Esophagus muscularis mucosa (tissue), 4 donors: ENCODE results near the gene WNT10A. TPM values are rescaled to one million over a fixed set of nuclear protein-coding genes. Genes with fewer than 3 reads are reported as not detected.

Experiments used
- DNase-seq: peaks from one replicate; pipeline ENCODE4 v3.0.0-alpha.2; 2017; ENCODE audit errors: extremely low spot score
- H3K27ac ChIP-seq, 4 donors: fragments of 200-600 bp; sonication (generic); replicated peaks in 1 of 4; 1 replicate in 3 of 4; 2 replicates in 1 of 4; pipeline ENCODE4 v1.5.1; 2016 to 2019; ENCODE audit warnings: mild to moderate bottlenecking in 1 of 4
- H3K27me3 ChIP-seq, 4 donors: fragments of 200-600 bp; sonication (generic); one replicate each; pipeline versions ENCODE4 v1.5.1 to v1.6.0; 2016 to 2019
- H3K36me3 ChIP-seq, 4 donors: fragments of 200-600 bp; sonication (generic); one replicate each; pipeline ENCODE4 v1.5.1; 2016 to 2019
- H3K4me1 ChIP-seq, 4 donors: fragments of 200-600 bp; sonication (generic); one replicate each; pipeline ENCODE4 v1.5.1; 2016 to 2019
- H3K4me3 ChIP-seq, 4 donors: fragments of 200-600 bp; sonication (generic); 1 replicate in 2 of 4; 2 replicates in 2 of 4; pipeline ENCODE4 v1.5.1; 2016 to 2019; ENCODE audit warnings: mild to moderate bottlenecking in 4 of 4, moderate library complexity in 1 of 4
- H3K9me3 ChIP-seq, 4 donors: fragments of 200-600 bp; sonication (generic); 1 replicate in 3 of 4; 2 replicates in 1 of 4; pipeline ENCODE4 v1.5.1; 2016 to 2019
- CTCF ChIP-seq, 3 experiments: fragments of 200-600 bp in 2 of 3; fragments of 450-650 bp in 1 of 3; sonication (generic) in 2 of 3; IDR thresholded peaks; one replicate each; pipeline ENCODE4 v1.5.1; 2017 to 2019; ENCODE audit warnings: antibody characterized with exemption in 3 of 3, mild to moderate bottlenecking in 2 of 3, moderate library complexity in 1 of 3
- EP300 ChIP-seq: sonication (generic); formaldehyde crosslinking; IDR thresholded peaks from one replicate; pipeline ENCODE4 v1.6.1; 2017; ENCODE audit warnings: antibody characterized with exemption
- POLR2A ChIP-seq: fragments of 450-650 bp; IDR thresholded peaks from one replicate; pipeline ENCODE4 v1.6.1; 2017; ENCODE audit warnings: antibody characterized with exemption, moderate library complexity, mild to moderate bottlenecking, low read depth
- POLR2AphosphoS5 ChIP-seq, 2 donors: sonication (generic); formaldehyde crosslinking; IDR thresholded peaks; one replicate each; pipeline ENCODE4 v1.6.1; 2017; ENCODE audit warnings: antibody characterized with exemption in 2 of 2
- WGBS: methylation state at CpG from one replicate; pipeline ENCODE4 v1.1.5; 2018; 5-methylcytosine and 5-hydroxymethylcytosine counted together
- intact Hi-C: fragments of 100-400 bp; cut with DNase I; formaldehyde crosslinking; loops from one replicate; pipeline ENCODE4 v1.15.1; 2023
- total RNA-seq, 4 donors: library from RNA; depleted of rRNA; stranded (reverse); fragments of >200 nt; gene quantifications; one replicate each; pipeline versions ENCODE4 v1.1.0 to v1.2.1, GENCODE V29; 2016

WNT10A gene
- total RNA-seq, 4 donors from 2014 or later, result 0.17 TPM; not detected in 3

GRCh38 chr2:218880859-218881594 is 375 bp downstream of the WNT10A start:
- intact Hi-C loops, result no loop called here
- peak overlapping the region; percentile 21 to 51 (median 36) for H3K4me3 ChIP-seq
- H3K27me3 ChIP-seq, result peaks cover 0 to 93% (median 50%) of the 10 kb centered on the region in 4 donors
- TF ChIP-seq CTCF (IDR thresholded peaks at IDR 0.05) (no peak), POLR2AphosphoS5 (IDR thresholded peaks at IDR 0.05) (no peak), EP300 (no peak), POLR2A (no peak)
- 53% methylated on average over 1 of the region's 24 CpGs for WGBS
- no peaks in the 10 kb centered on the region for H3K9me3 ChIP-seq
- peaks cover 19 to 40% (median 32%) of the 10 kb centered on the region in 4 donors for H3K4me1 ChIP-seq
- H3K36me3 ChIP-seq, result no peaks in the 10 kb centered on the region
- DNase-seq, result no peak
- no peak overlapping the region for H3K27ac ChIP-seq

- intact Hi-C loops, result no loop called here
- Histone ChIP-seq H3K27ac (no peak overlapping the region), H3K9me3 (no peaks in the 10 kb centered on the region), H3K27me3 (peaks cover 0 to 92% (median 47%) of the 10 kb centered on the region in 4 donors), H3K36me3 (no peaks in the 10 kb centered on the region), H3K4me3 (no peak overlapping the region), H3K4me1 (peaks cover 19 to 40% (median 32%) of the 10 kb centered on the region in 4 donors)
- no peak for DNase-seq
- WGBS, result 81% methylated on average over 13 of the region's 13 CpGs
- TF ChIP-seq POLR2A, result no peak
- no peak for TF ChIP-seq CTCF (IDR thresholded peaks at IDR 0.05)
- TF ChIP-seq POLR2AphosphoS5 (IDR thresholded peaks at IDR 0.05), result no peak
- no peak for TF ChIP-seq EP300
Measured at GRCh38 chr2:218881744-218882460, 1.2 kb downstream of the WNT10A start.

DNA sequence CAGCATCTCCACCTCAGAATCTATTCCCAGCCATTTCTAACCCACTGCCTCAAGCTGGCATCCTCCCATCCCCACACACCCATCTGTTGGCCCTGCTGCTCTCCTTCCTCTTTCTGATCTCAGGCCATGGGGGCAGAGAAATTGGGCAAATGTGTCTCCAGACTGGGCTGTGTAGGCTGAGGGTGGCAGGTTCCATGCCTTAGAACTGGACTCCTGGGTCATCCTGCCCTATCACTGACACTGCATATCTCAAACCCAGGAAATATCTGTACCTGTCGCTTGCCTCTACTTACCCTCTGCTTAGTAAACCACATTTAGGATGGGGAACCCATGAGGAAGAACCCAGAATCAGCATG is 1.8 kb downstream of the WNT10A start:
- Histone ChIP-seq H3K36me3 (no peaks in the 10 kb centered on the region), H3K9me3 (no peaks in the 10 kb centered on the region), H3K27me3 (peaks cover 0 to 86% (median 44%) of the 10 kb centered on the region in 4 donors), H3K4me1 (peaks cover 19 to 40% (median 32%) of the 10 kb centered on the region in 4 donors), H3K4me3 (no peak overlapping the region), H3K27ac (no peak overlapping the region)
- no peak for DNase-seq
- 92% methylated on average over 1 of the region's 1 CpG for WGBS
- TF ChIP-seq POLR2A, result no peak
- intact Hi-C loops, result no loop called here

DNA sequence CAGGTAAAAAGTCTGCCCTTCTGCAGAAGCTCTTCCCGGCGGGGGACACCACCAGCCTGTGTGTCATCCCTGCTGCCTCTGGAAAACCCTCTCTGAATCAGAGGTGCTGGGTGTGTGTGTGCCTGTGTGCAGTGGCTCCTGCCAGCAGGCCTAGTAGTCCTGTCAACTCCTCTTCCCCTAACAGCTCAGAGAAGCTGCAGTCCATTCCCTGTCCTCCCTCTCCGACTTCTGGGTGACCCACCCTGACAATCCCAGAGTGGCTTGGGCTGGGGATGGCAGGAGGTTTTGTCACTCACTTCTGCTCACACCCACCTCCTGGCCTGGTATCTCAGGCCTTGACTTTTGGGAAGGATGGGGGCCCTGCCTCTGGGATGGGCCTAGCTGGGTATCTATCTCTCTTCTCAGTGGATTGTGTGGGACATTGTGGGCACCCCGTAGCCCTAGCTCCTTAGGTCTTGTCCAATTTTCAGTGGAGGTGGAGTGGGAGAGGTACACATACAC is 2.3 kb downstream of the WNT10A start:
- H3K4me1 ChIP-seq, result peaks cover 19 to 40% (median 32%) of the 10 kb centered on the region in 4 donors
- 86% methylated on average over 4 of the region's 4 CpGs for WGBS
- DNase-seq, result no peak
- peaks cover 0 to 82% (median 40%) of the 10 kb centered on the region in 4 donors for H3K27me3 ChIP-seq
- H3K36me3 ChIP-seq, result no peaks in the 10 kb centered on the region
- H3K4me3 ChIP-seq, result peak overlapping the region in 2 of 4 donors; percentile 53 to 57
- intact Hi-C loops, result no loop called here
- no peaks in the 10 kb centered on the region for H3K9me3 ChIP-seq
- H3K27ac ChIP-seq, result no peak overlapping the region
- TF ChIP-seq POLR2A, result no peak
- TF ChIP-seq CTCF (IDR thresholded peaks at IDR 0.05), result no peak
- no peak for TF ChIP-seq EP300
- no peak for TF ChIP-seq POLR2AphosphoS5 (IDR thresholded peaks at IDR 0.05)
